Measurements from ENCODE around the gene ZFP69. TPM values are rescaled to one million over a fixed set of nuclear protein-coding genes. Genes with fewer than 3 reads are reported as not detected.

The ZFP69 gene
- total and polyA plus RNA-seq, 10 donors, result 2.6 to 6.6 (median 4.2) TPM

DNA sequence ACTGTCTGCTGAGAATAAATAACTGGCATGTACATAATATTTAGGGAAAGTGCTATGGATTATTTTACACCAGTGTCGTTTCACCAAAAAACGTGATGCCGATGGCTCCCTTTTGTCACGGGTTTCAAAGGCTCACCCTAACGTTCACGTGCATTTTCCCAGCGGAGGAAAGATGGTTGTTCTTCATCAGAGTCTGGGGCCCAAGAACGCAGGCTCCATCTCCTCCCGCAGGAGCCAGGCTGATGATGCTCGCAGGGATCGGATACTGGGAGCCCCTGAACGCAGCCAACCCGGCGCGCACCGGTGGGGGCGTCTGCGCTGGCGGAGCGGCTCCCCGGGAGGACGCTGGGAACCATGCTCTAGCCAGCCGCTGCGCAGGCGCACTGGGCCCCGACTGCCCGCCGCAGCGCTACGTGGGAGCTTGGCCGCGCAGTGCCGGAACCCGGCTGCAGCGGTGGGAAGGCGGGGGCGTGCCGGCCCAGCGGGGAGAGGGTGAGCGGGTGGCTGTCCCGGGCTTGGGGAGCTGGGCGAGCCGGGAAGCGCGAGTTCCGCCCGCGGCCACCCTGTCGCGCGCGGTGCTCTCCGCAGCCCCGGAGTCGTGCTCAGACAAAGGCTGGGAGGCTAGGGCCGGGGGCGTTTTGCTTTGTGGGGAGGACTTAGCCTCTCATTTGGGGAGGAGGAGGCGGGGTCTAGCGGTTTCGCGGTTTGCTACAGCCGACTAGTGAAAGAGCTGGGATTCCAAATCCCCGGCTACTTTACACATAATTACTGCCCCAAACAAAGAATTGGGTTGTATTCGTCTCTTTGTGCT lies 27.2 kb upstream of the ZFP69 start, which contains the start of gene ZFP69B:
Gene ZFP69B, plus strand, starts transcription at position 793 of the 811 bp plus-strand sequence. CDS start 486 bp downstream, outside the sequence.
- WGBS, 5 donors, result 0 to 1% (median 0%) methylated on average over 36 to 64 of the region's 64 CpGs
- H3K27ac ChIP-seq, result peak within 1 kb of the TSS; percentile 61 to 88 (median 82)
- DNase-seq, result peak; percentile 97
- H3K4me1 ChIP-seq, result peaks cover 6 to 25% (median 17%) of the 10 kb centered on the region in 6 donors
- intact Hi-C loops (cut with DNase I; ENCODE audit: low total_unique reads), result no loop called here
- H3K27me3 ChIP-seq (replicated peaks in 1 of 7), result no peaks in the 10 kb centered on the region
- TF ChIP-seq POLR2AphosphoS5 (IDR thresholded peaks at IDR 0.05), result peak; percentile 88 to 91 (median 88)
- TF ChIP-seq, protein P1, sequence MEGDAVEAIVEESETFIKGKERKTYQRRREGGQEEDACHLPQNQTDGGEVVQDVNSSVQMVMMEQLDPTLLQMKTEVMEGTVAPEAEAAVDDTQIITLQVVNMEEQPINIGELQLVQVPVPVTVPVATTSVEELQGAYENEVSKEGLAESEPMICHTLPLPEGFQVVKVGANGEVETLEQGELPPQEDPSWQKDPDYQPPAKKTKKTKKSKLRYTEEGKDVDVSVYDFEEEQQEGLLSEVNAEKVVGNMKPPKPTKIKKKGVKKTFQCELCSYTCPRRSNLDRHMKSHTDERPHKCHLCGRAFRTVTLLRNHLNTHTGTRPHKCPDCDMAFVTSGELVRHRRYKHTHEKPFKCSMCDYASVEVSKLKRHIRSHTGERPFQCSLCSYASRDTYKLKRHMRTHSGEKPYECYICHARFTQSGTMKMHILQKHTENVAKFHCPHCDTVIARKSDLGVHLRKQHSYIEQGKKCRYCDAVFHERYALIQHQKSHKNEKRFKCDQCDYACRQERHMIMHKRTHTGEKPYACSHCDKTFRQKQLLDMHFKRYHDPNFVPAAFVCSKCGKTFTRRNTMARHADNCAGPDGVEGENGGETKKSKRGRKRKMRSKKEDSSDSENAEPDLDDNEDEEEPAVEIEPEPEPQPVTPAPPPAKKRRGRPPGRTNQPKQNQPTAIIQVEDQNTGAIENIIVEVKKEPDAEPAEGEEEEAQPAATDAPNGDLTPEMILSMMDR (IDR thresholded peaks at IDR 0.05 in 8 of 11, conservative IDR thresholded peaks at IDR 0.05 in 3 of 11), result peak in 2 of 11 experiments; percentile 16 to 22
- TF ChIP-seq POLR2A (IDR thresholded peaks at IDR 0.05), result no peak
- peaks cover 0 to 18% (median 0%) of the 10 kb centered on the region in 6 donors for H3K36me3 ChIP-seq
- H3K4me3 ChIP-seq, result peak within 1 kb of the TSS; percentile 63 to 83 (median 72)
- H3K9me3 ChIP-seq, result peaks cover 0 to 65% (median 51%) of the 10 kb centered on the region in 8 donors

DNA sequence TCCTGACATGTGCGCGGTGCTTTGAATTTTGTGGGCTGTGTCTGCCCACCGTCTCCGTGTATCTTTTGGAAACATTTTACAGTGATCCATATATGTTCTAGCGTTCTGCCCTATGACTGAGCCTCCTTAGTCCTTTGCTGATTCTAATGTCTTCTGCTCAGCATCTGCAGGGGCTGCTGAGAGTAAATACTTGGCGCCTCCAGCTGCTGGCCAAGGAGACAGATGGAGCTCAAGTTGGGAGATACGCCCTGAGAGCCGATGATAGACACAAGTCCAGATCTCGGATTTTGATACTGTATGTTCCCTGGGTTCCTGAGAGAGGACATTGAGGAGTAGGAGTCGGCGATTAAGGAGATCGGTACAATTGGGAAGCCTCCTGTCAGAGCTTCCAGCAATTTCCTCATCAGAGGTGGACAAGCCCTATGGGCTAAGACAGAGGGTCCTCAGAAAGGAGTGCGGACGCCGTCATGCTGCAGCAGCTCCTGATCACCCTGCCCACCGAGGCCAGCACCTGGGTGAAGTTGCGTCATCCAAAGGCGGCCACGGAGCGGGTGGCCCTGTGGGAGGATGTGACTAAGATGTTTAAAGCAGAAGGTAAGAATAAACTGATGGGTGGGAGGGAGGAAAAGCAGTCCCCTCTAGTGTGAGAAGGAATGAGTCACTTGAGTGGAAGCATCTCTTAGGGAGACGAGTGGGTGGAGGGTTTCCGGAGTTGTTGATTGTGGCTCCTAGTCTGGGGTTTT lies 26.4 kb upstream of the ZFP69 start:
- DNase-seq, result peak; percentile 75
- H3K27me3 ChIP-seq (replicated peaks in 1 of 7), result no peaks in the 10 kb centered on the region
- H3K27ac ChIP-seq, result peak overlapping the region; percentile 61 to 88 (median 82)
- peak; percentile 13 to 41 (median 36) for TF ChIP-seq POLR2AphosphoS5 (IDR thresholded peaks at IDR 0.05)
- no peak for TF ChIP-seq POLR2A (IDR thresholded peaks at IDR 0.05)
- TF ChIP-seq, protein P1 (IDR thresholded peaks at IDR 0.05 in 8 of 11, conservative IDR thresholded peaks at IDR 0.05 in 3 of 11), result no peak
- H3K4me1 ChIP-seq, result peaks cover 6 to 25% (median 17%) of the 10 kb centered on the region in 6 donors
- peaks cover 4 to 65% (median 51%) of the 10 kb centered on the region in 8 donors for H3K9me3 ChIP-seq
- H3K4me3 ChIP-seq, result peak overlapping the region; percentile 63 to 83 (median 72)
- H3K36me3 ChIP-seq, result peaks cover 0 to 25% (median 0%) of the 10 kb centered on the region in 6 donors
- 16 to 25% (median 25%) methylated on average over 22 of the region's 22 CpGs for WGBS, 5 donors
- intact Hi-C loops (cut with DNase I; ENCODE audit: low total_unique reads), result no loop called here

- Histone ChIP-seq H3K27ac (peak overlapping the region in 3 of 8 donors; percentile 84 to 88 (median 84)), H3K9me3 (peaks cover 4 to 65% (median 51%) of the 10 kb centered on the region in 8 donors), H3K36me3 (peaks cover 0 to 31% (median under 1%) of the 10 kb centered on the region in 6 donors), H3K4me1 (peaks cover 6 to 25% (median 17%) of the 10 kb centered on the region in 6 donors), H3K4me3 (peak overlapping the region in 1 of 8 donors; percentile 79), H3K27me3 (replicated peaks in 1 of 7) (no peaks in the 10 kb centered on the region)
- intact Hi-C loops (cut with DNase I; ENCODE audit: low total_unique reads), result no loop called here
- no peak for TF ChIP-seq POLR2A (IDR thresholded peaks at IDR 0.05)
- WGBS, 5 donors, result 91 to 97% (median 94%) methylated on average over 1 of the region's 1 CpG
- DNase-seq, result no peak
Measured at GRCh38 chr1:40451238-40451585, 25.9 kb upstream of the ZFP69 start.

DNA sequence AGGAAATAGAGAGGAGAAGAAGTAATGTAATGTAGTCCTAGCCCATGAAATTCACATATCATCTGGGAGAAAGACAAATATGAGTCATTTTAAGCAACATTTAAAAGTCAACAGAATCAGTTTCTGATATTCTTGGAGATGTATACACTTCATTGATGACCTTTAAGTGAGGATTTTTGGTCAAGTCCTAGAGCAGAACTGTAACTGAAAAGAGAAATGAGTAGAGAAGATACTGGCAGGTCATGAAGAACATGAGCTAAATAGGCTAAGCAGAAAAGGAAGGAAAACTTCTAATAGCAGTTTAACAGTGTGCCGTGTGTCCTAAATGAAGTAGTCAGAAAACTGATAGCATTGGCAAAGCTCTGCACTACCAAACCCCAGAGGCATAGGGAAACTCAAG lies 22.2 kb upstream of the ZFP69 start:
- TF ChIP-seq, protein P1 (IDR thresholded peaks at IDR 0.05 in 8 of 11, conservative IDR thresholded peaks at IDR 0.05 in 3 of 11), result no peak
- no peak for TF ChIP-seq POLR2A (IDR thresholded peaks at IDR 0.05)
- no peak for TF ChIP-seq POLR2AphosphoS5 (IDR thresholded peaks at IDR 0.05)
- intact Hi-C loops (cut with DNase I; ENCODE audit: low total_unique reads), result no loop called here
- peaks cover 6 to 15% (median 11%) of the 10 kb centered on the region in 6 donors for H3K4me1 ChIP-seq
- H3K27me3 ChIP-seq (replicated peaks in 1 of 7), result no peaks in the 10 kb centered on the region
- no peak overlapping the region for H3K4me3 ChIP-seq
- 50 to 100% (median 94%) methylated on average over 1 of the region's 1 CpG for WGBS, 5 donors
- H3K27ac ChIP-seq, result no peak overlapping the region
- H3K9me3 ChIP-seq, result peaks cover 16 to 89% (median 84%) of the 10 kb centered on the region in 8 donors
- H3K36me3 ChIP-seq, result peaks cover 0 to 67% (median 33%) of the 10 kb centered on the region in 6 donors
- DNase-seq, result no peak

All from spleen (tissue), 11 donors.